ENCODE results near the gene MAD2L2. TPM values are rescaled to one million over a fixed set of nuclear protein-coding genes. Genes with fewer than 3 reads are reported as not detected.

The MAD2L2 gene
- total and polyA plus RNA-seq, 9 of the 15 experiments (the other 6 are each of a cell fraction or from before 2014, with no cell fraction given) = 12.4 to 286 (median 143) TPM

- TF ChIP-seq ZSCAN29 (IDR thresholded peaks at IDR 0.05) (no peak), VEZF1 (CRISPR knock-in tag; IDR thresholded peaks at IDR 0.05) (peak; percentile 27; the same call in 1 of the 2 replicates), ZNF316 (IDR thresholded peaks at IDR 0.05) (no peak), TCF3 (CRISPR knock-in tag; IDR thresholded peaks at IDR 0.05) (no peak), ZNF408 (CRISPR knock-in tag; IDR thresholded peaks at IDR 0.05; ENCODE audit: low read depth) (no peak), BRD4 (IDR thresholded peaks at IDR 0.05) (peak; percentile 67; the same call in 1 of the 2 replicates), EGR1 (conservative IDR thresholded peaks at IDR 0.05) (peak; percentile 35; the same call in 1 of the 2 replicates), ZNF143 (CRISPR knock-in tag; IDR thresholded peaks at IDR 0.05) (peak; percentile 53; the same call in 1 of the 2 replicates), ARID4B (CRISPR knock-in tag; IDR thresholded peaks at IDR 0.05) (no peak), DACH1 (IDR thresholded peaks at IDR 0.05; ENCODE audit: partially characterized antibody) (no peak), ZNF518B (CRISPR knock-in tag; IDR thresholded peaks at IDR 0.05) (no peak), BCOR (IDR thresholded peaks at IDR 0.05) (peak; percentile 63), ETV6 (IDR thresholded peaks at IDR 0.05; ENCODE audit: borderline replicate concordance in 1 of 2, low read depth in 2 of 2, low read length in 1 of 2) (peak; percentile 79 to 84), ETV6 (CRISPR knock-in tag; IDR thresholded peaks at IDR 0.05; ENCODE audit: borderline replicate concordance) (no peak), ZNF41 (CRISPR knock-in tag; conservative IDR thresholded peaks at IDR 0.05) (no peak), FOXK2 (conservative IDR thresholded peaks at IDR 0.05 in 1 of 2, IDR thresholded peaks at IDR 0.05 in 1 of 2; ENCODE audit: low read depth in 2 of 2) (peak; percentile 21 to 35; a peak in 1 of 4 replicates)
Measured at GRCh38 chr1:11729498-11730428, 48.8 kb upstream of the MAD2L2 start (continued).
